Colon (tissue), 2 donors: ENCODE results near the gene REC114.

Source experiments
- FAIRE-seq: peaks from 2 replicates; lab custom pipeline; 2012; peaks lifted over from hg19 to GRCh38; lab: Jason Lieb, UNC
- donor health status: control.
- donor health status: control.

Gene REC114

GRCh38 chr15:73578026-73578425, 135.1 kb downstream of the REC114 start:
- no peak for FAIRE-seq

- no peak for FAIRE-seq
Measured at GRCh38 chr15:73582851-73583379, 140.0 kb downstream of the REC114 start.

GRCh38 chr15:73583544-73583943, 140.6 kb downstream of the REC114 start:
- no peak for FAIRE-seq

- no peak for FAIRE-seq
Measured at GRCh38 chr15:73584699-73585420, 141.9 kb downstream of the REC114 start.

GRCh38 chr15:73585871-73586654, 143.1 kb downstream of the REC114 start:
- FAIRE-seq: no peak

GRCh38 chr15:73589766-73590165, 146.8 kb downstream of the REC114 start:
- no peak for FAIRE-seq

GRCh38 chr15:73590263-73590662, 147.3 kb downstream of the REC114 start:
- FAIRE-seq: no peak

GRCh38 chr15:73593304-73594074, 150.5 kb downstream of the REC114 start:
- no peak for FAIRE-seq

- FAIRE-seq: no peak
Measured at GRCh38 chr15:73594109-73594508, 151.1 kb downstream of the REC114 start.

GRCh38 chr15:73596174-73596573, 153.2 kb downstream of the REC114 start:
- no peak for FAIRE-seq

- FAIRE-seq: no peak
Measured at GRCh38 chr15:73597036-73597638, 154.2 kb downstream of the REC114 start.

GRCh38 chr15:73598530-73599160, 155.7 kb downstream of the REC114 start:
- no peak for FAIRE-seq

GRCh38 chr15:73599934-73600333, 157.0 kb downstream of the REC114 start:
- no peak for FAIRE-seq

GRCh38 chr15:73600413-73601335, 157.7 kb downstream of the REC114 start:
- FAIRE-seq: no peak

- FAIRE-seq: no peak
Measured at GRCh38 chr15:73601451-73602445, 158.8 kb downstream of the REC114 start.

- FAIRE-seq: no peak
Measured at GRCh38 chr15:73602446-73602843, 159.5 kb downstream of the REC114 start.

GRCh38 chr15:73602992-73603391, 160.0 kb downstream of the REC114 start:
- FAIRE-seq: no peak

GRCh38 chr15:73604477-73604876, 161.5 kb downstream of the REC114 start:
- FAIRE-seq: no peak

GRCh38 chr15:73605759-73606436, 162.9 kb downstream of the REC114 start:
- no peak for FAIRE-seq
